PFSK-1 (cell line): ENCODE results near the gene EVL.

Experiments used
- FOXP2 ChIP-seq: optimal IDR thresholded peaks from 2 replicates; pipeline ENCODE3; 2011; ENCODE audit warnings: borderline replicate concordance, control low read depth, inconsistent platforms; ENCODE audit not compliant: insufficient read depth; ENCODE audit errors: extremely low read length, extremely low read depth
- POLR2AphosphoS5 ChIP-seq: IDR thresholded peaks from 2 replicates; pipeline ENCODE4 v1.6.1; 2012; ENCODE audit warnings: low read depth, mild to moderate bottlenecking, control low read depth, low read length, moderate library complexity
- SIN3A ChIP-seq: IDR thresholded peaks from 2 replicates; pipeline ENCODE4 v1.6.1; 2012; ENCODE audit warnings: mild to moderate bottlenecking, low read length, moderate library complexity, borderline replicate concordance; ENCODE audit not compliant: insufficient read depth
- TAF1 ChIP-seq: IDR thresholded peaks from 2 replicates; pipeline ENCODE4 v1.6.1; 2012; ENCODE audit warnings: low read length, control low read depth, borderline replicate concordance; ENCODE audit not compliant: insufficient read depth
- TF ChIP-seq, protein P1 (sequence below), 2 experiments: IDR thresholded peaks; 2 replicates each; pipeline versions ENCODE4 v1.6.1 to v1.8.0; 2011 to 2012; ENCODE audit warnings: low read depth in 2 of 2, low read length in 2 of 2, control low read depth in 1 of 2, inconsistent platforms in 1 of 2, mild to moderate bottlenecking in 1 of 2, moderate library complexity in 1 of 2; ENCODE audit not compliant: insufficient read depth in 1 of 2

DNA sequence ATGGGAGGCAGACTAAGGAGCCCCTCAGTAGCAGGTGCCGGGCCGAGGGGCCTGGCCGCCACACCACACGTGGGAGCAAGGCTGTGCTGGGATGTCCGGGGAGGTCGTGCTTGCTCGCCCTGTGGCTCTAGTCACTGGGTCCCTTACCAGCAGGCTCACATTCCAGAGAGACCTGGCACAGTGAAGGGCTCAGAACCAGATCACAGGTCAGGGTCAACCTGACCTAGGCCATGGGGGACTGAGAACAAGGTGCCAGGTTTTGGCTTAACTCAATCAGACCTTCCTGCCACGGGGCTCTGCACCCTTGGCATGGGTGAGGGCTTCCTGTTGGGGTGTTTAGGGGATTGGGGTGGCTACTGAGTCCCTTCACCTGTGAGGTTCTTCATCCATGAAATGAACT, 72.0 kb downstream of the EVL start:
- TF ChIP-seq, protein P1, sequence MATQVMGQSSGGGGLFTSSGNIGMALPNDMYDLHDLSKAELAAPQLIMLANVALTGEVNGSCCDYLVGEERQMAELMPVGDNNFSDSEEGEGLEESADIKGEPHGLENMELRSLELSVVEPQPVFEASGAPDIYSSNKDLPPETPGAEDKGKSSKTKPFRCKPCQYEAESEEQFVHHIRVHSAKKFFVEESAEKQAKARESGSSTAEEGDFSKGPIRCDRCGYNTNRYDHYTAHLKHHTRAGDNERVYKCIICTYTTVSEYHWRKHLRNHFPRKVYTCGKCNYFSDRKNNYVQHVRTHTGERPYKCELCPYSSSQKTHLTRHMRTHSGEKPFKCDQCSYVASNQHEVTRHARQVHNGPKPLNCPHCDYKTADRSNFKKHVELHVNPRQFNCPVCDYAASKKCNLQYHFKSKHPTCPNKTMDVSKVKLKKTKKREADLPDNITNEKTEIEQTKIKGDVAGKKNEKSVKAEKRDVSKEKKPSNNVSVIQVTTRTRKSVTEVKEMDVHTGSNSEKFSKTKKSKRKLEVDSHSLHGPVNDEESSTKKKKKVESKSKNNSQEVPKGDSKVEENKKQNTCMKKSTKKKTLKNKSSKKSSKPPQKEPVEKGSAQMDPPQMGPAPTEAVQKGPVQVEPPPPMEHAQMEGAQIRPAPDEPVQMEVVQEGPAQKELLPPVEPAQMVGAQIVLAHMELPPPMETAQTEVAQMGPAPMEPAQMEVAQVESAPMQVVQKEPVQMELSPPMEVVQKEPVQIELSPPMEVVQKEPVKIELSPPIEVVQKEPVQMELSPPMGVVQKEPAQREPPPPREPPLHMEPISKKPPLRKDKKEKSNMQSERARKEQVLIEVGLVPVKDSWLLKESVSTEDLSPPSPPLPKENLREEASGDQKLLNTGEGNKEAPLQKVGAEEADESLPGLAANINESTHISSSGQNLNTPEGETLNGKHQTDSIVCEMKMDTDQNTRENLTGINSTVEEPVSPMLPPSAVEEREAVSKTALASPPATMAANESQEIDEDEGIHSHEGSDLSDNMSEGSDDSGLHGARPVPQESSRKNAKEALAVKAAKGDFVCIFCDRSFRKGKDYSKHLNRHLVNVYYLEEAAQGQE (IDR thresholded peaks at IDR 0.05; ENCODE audit: insufficient read depth in 1 of 2, low read depth in 2 of 2, low read length in 2 of 2) = no peak
- no peak for TF ChIP-seq POLR2AphosphoS5
- no peak for TF ChIP-seq SIN3A
- no peak for TF ChIP-seq TAF1
- TF ChIP-seq FOXP2 = no peak
